ENCODE measurements around the gene TBCD. TPM values are rescaled to one million over a fixed set of nuclear protein-coding genes. Genes with fewer than 3 reads are reported as not detected.
A peak's percentile ranks its signal among the peaks of the same experiment; 100 is the strongest.

Gene TBCD
- total and polyA plus RNA-seq, 5 donors from 2014 or later: 39.2 to 146 (median 86.4) TPM

DNA sequence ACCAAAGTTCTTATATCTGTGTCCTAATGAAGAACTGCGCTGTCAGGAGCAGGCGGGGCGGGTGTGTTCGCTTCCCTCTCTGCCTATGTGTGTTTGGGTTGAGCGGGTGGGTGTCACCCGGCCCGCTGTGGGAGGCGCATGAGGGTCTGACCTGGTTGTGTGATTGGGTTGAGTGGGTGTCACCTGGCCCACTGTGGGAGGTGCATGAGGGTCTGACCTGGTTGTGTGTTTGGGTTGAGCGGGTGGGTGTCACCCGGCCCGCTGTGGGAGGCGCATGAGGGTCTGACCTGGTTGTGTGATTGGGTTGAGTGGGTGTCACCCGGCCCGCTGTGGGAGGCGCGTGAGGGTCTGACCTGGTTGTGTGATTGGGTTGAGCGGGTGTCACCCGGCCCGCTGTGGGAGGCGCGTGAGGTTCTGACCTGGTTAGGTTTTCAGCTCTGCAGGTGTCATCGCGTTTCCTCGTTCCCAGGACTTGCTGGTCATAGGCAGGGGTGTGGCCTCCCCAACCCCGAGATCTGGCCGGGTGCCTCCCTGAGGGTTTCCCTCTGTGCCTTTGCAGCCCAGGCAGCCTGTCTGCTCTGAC, 157.5 kb downstream of the TBCD start:
- H3K27me3 ChIP-seq (ENCODE audit: control insufficient read depth, insufficient read depth, low read length): no peaks in the 10 kb centered on the region
- H3K9me3 ChIP-seq (ENCODE audit: control insufficient read depth in 2 of 2, low read length in 2 of 2): no peaks in the 10 kb centered on the region
- Mint-ChIP-seq H3K4me1 (peaks cover 0 to 14% (median 1%) of the 10 kb centered on the region in 4 donors), H3K36me3 (peaks cover 16% of the 10 kb centered on the region), H3K27ac (peak overlapping the region in 2 of 3 donors; percentile 60 to 80), H3K9me3 (no peaks in the 10 kb centered on the region), H3K4me3 (no peak overlapping the region), H3K27me3 (no peaks in the 10 kb centered on the region)
- no peak overlapping the region for H3K27ac ChIP-seq (ENCODE audit: insufficient read depth, low read length, poor library complexity, severe bottlenecking)
- DNase-seq: peak in 2 of 3 donors; percentile 9 to 31
- no peaks in the 10 kb centered on the region for H3K4me1 ChIP-seq (ENCODE audit: control insufficient read depth, insufficient read depth, low read length, poor library complexity, severe bottlenecking)
- H3K4me3 ChIP-seq (ENCODE audit: low read depth, low read length): no peak overlapping the region
- peak in 1 of 2 donors; percentile 35 for ATAC-seq (ENCODE audit: low read depth in 2 of 2)
- H3K36me3 ChIP-seq (ENCODE audit: control insufficient read depth, insufficient read depth, low read length): peaks cover 35% of the 10 kb centered on the region

DNA sequence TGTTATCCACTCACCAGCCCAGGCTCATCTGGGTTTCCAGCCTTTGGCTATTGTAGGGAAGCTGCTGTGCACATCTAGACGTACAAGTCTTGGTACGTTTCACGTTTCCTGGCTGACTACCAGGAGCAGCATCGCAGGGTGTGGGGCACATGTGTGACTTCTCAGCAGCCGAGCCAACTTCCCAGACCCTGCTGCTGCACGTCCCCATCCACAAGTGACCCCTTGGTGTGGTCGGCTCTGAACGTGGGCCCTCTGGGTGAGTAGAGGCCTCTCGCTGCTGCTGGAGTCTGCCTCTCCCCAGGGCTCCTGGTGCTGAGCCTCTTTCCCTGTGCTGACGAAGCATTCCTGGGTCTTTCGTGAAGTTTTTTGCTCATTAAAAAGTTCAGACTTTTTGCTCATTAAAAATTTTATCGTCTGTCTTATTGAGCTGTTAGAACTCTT, 158.2 kb downstream of the TBCD start:
- H3K4me3 ChIP-seq (ENCODE audit: low read depth, low read length): no peak overlapping the region
- no peak overlapping the region for H3K4me3 Mint-ChIP-seq

DNA sequence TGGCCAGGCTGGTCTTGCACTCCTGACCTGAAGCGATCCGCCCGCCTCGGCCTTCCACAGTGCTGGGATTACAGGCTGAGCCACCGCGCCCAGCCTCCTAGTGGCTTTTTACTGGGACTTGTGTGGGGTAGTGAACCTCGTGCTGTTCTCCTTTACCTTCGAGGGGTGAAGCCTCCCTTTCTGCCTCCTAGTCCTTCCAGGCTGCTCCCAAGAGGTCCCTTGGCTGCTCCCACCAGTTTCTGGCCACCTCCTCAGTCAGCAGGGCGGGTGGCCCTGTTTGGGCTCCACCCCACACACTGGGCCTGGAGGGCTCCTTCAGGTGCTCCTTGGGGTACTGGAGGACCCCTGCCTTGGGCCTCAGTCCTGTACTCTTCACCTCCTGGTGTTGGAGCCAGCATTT, 158.9 kb downstream of the TBCD start:
- H3K4me3 Mint-ChIP-seq: no peak overlapping the region
- peaks cover 18% of the 10 kb centered on the region for H3K36me3 Mint-ChIP-seq

More for the DNA sequence above, 158.2 kb downstream of the TBCD start:
- Histone ChIP-seq H3K9me3 (ENCODE audit: control insufficient read depth in 2 of 2, low read length in 2 of 2) (no peaks in the 10 kb centered on the region), H3K4me1 (ENCODE audit: control insufficient read depth, insufficient read depth, low read length, poor library complexity, severe bottlenecking) (no peaks in the 10 kb centered on the region), H3K27me3 (ENCODE audit: control insufficient read depth, insufficient read depth, low read length) (no peaks in the 10 kb centered on the region), H3K27ac (ENCODE audit: insufficient read depth, low read length, poor library complexity, severe bottlenecking) (no peak overlapping the region), H3K36me3 (ENCODE audit: control insufficient read depth, insufficient read depth, low read length) (peaks cover 30% of the 10 kb centered on the region)
- ATAC-seq (ENCODE audit: low read depth in 2 of 2) (no peak), DNase-seq (no peak)
- peaks cover 13% of the 10 kb centered on the region for H3K36me3 Mint-ChIP-seq
- no peaks in the 10 kb centered on the region for H3K27me3 Mint-ChIP-seq
- peaks cover 0 to 14% (median 1%) of the 10 kb centered on the region in 4 donors for H3K4me1 Mint-ChIP-seq
- H3K9me3 Mint-ChIP-seq: no peaks in the 10 kb centered on the region
- peak overlapping the region in 2 of 3 donors; percentile 60 to 62 for H3K27ac Mint-ChIP-seq

DNA sequence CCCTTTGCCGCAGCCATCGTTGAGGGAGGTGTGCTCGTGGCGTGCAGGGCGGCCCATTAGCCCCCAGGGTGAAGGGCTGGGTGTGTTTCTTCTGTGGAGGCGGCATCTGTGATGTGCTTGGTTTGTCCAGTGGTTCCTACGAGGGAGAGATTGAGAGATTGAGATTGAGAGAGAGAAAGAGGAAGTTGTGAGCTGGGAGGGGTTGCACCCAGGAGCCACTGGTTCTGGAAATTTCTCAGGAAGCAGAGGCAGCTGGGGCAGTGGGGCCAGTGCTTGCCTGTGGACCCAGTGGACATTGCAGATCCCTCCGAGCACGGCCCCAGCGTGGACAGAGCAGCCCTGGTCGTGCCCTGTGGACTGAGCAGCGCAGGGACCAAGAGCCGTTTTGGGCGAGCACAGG, 160.0 kb downstream of the TBCD start:
- Histone ChIP-seq H3K27ac (ENCODE audit: insufficient read depth, low read length, poor library complexity, severe bottlenecking) (no peak overlapping the region), H3K4me1 (ENCODE audit: control insufficient read depth, insufficient read depth, low read length, poor library complexity, severe bottlenecking) (no peaks in the 10 kb centered on the region), H3K27me3 (ENCODE audit: control insufficient read depth, insufficient read depth, low read length) (no peaks in the 10 kb centered on the region), H3K9me3 (ENCODE audit: control insufficient read depth in 2 of 2, low read length in 2 of 2) (no peaks in the 10 kb centered on the region), H3K4me3 (ENCODE audit: low read depth, low read length) (no peak overlapping the region), H3K36me3 (ENCODE audit: control insufficient read depth, insufficient read depth, low read length) (peaks cover 21% of the 10 kb centered on the region)
- peaks cover 25% of the 10 kb centered on the region for H3K36me3 Mint-ChIP-seq
- no peak for DNase-seq
- peaks cover 0 to 19% (median 6%) of the 10 kb centered on the region in 4 donors for H3K4me1 Mint-ChIP-seq
- H3K9me3 Mint-ChIP-seq: no peaks in the 10 kb centered on the region
- peak overlapping the region in 2 of 3 donors; percentile 58 to 82 for H3K27ac Mint-ChIP-seq
- ATAC-seq (ENCODE audit: low read depth in 2 of 2): no peak
- no peaks in the 10 kb centered on the region for H3K27me3 Mint-ChIP-seq
- no peak overlapping the region for H3K4me3 Mint-ChIP-seq

More for the DNA sequence above, 158.9 kb downstream of the TBCD start:
- H3K9me3 ChIP-seq (ENCODE audit: control insufficient read depth in 2 of 2, low read length in 2 of 2): no peaks in the 10 kb centered on the region
- ATAC-seq (ENCODE audit: low read depth in 2 of 2) (no peak), DNase-seq (no peak)
- H3K27me3 ChIP-seq (ENCODE audit: control insufficient read depth, insufficient read depth, low read length): no peaks in the 10 kb centered on the region
- peaks cover 0 to 14% (median 2%) of the 10 kb centered on the region in 4 donors for H3K4me1 Mint-ChIP-seq
- no peaks in the 10 kb centered on the region for H3K27me3 Mint-ChIP-seq
- no peak overlapping the region for H3K4me3 ChIP-seq (ENCODE audit: low read depth, low read length)
- H3K4me1 ChIP-seq (ENCODE audit: control insufficient read depth, insufficient read depth, low read length, poor library complexity, severe bottlenecking): no peaks in the 10 kb centered on the region
- H3K9me3 Mint-ChIP-seq: no peaks in the 10 kb centered on the region
- no peak overlapping the region for H3K27ac ChIP-seq (ENCODE audit: insufficient read depth, low read length, poor library complexity, severe bottlenecking)
- H3K27ac Mint-ChIP-seq: no peak overlapping the region
- peaks cover 29% of the 10 kb centered on the region for H3K36me3 ChIP-seq (ENCODE audit: control insufficient read depth, insufficient read depth, low read length)

DNA sequence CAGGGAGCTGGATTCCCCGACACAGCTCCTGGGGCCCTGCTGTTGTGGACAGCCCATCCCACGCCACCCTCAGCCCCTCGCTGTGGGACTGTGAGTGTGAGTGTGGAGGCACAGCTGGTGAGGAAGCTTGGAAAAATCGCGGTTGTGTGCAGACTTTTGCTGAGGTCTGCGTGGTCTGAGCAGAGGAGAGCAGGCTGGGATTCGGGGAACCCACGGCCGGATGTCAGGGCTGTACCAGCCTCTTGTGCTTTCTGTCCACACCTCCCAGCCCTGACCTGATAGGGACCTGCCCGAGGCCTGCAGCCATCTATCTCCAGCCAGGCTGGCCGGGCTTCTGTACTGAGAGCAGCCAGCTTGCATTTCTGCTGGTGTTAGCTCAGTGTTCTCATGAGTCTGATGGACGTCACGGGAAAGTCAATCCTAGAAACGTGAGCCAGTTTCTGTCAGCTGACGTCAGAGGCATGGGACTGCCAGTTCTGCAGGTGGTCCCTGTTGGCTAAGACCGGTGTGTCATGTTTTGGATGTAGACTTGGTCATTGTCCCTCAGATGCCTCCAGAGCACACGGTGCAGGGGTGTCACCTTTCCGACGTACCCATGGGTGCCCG, 160.7 kb downstream of the TBCD start:
- Histone ChIP-seq H3K4me1 (ENCODE audit: control insufficient read depth, insufficient read depth, low read length, poor library complexity, severe bottlenecking) (no peaks in the 10 kb centered on the region), H3K9me3 (ENCODE audit: control insufficient read depth in 2 of 2, low read length in 2 of 2) (no peaks in the 10 kb centered on the region), H3K4me3 (ENCODE audit: low read depth, low read length) (no peak overlapping the region), H3K27me3 (ENCODE audit: control insufficient read depth, insufficient read depth, low read length) (no peaks in the 10 kb centered on the region), H3K36me3 (ENCODE audit: control insufficient read depth, insufficient read depth, low read length) (peaks cover 18% of the 10 kb centered on the region), H3K27ac (ENCODE audit: insufficient read depth, low read length, poor library complexity, severe bottlenecking) (no peak overlapping the region)
- Mint-ChIP-seq H3K27ac (no peak overlapping the region), H3K4me1 (peaks cover 0 to 19% (median 6%) of the 10 kb centered on the region in 4 donors), H3K4me3 (no peak overlapping the region), H3K36me3 (peaks cover 25% of the 10 kb centered on the region), H3K27me3 (no peaks in the 10 kb centered on the region), H3K9me3 (no peaks in the 10 kb centered on the region)
- ATAC-seq (ENCODE audit: low read depth in 2 of 2) (no peak), DNase-seq (no peak)

DNA sequence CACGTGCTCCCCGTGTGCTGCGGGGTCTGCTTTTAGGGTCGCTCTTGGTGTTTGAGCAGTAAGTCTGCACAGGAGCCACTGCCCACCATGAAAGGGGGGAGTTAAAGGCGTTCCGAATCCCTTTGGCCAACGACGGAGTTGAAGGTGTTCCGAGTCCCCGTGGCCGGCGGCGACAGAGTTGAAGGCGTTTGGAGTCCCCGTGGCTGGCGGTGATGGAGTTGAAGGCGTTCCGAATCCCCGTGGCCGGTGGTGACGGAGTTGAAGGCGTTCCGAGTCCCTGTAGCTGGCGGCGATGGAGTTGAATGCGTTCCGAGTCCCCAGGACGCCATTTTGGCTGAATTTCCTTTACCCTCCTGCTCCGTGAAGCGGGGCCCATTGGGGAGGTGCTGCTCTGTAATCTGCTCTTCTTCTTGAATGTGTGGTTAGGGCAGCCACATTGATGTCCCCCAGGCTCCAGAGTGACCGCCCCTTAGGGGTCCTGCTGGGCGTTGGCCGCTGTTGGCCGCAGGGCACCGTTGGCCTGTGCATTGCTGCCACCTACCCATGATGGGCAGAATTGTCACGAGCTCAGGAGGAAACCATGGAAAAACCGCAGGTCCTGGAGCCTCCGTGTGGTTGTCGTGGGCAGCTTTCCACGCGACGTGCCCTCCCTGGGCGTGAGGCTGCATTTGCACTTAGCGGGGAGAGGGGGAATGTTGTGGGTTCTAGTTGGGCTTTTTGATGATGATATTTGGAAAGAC, 161.6 kb downstream of the TBCD start:
- H3K4me3 Mint-ChIP-seq: no peak overlapping the region
- no peaks in the 10 kb centered on the region for H3K9me3 Mint-ChIP-seq
- ATAC-seq (ENCODE audit: low read depth in 2 of 2): no peak
- H3K36me3 Mint-ChIP-seq: peaks cover 25% of the 10 kb centered on the region
- H3K27ac Mint-ChIP-seq: no peak overlapping the region
- peaks cover 12% of the 10 kb centered on the region for H3K36me3 ChIP-seq (ENCODE audit: control insufficient read depth, insufficient read depth, low read length)
- H3K4me1 Mint-ChIP-seq: peaks cover 0 to 17% (median 6%) of the 10 kb centered on the region in 4 donors
- no peaks in the 10 kb centered on the region for H3K27me3 Mint-ChIP-seq
- H3K27me3 ChIP-seq (ENCODE audit: control insufficient read depth, insufficient read depth, low read length): no peaks in the 10 kb centered on the region
- DNase-seq: no peak
- no peak overlapping the region for H3K4me3 ChIP-seq (ENCODE audit: low read depth, low read length)
- H3K4me1 ChIP-seq (ENCODE audit: control insufficient read depth, insufficient read depth, low read length, poor library complexity, severe bottlenecking): no peaks in the 10 kb centered on the region
- H3K27ac ChIP-seq (ENCODE audit: insufficient read depth, low read length, poor library complexity, severe bottlenecking): no peak overlapping the region
- H3K9me3 ChIP-seq (ENCODE audit: control insufficient read depth in 2 of 2, low read length in 2 of 2): no peaks in the 10 kb centered on the region

DNA sequence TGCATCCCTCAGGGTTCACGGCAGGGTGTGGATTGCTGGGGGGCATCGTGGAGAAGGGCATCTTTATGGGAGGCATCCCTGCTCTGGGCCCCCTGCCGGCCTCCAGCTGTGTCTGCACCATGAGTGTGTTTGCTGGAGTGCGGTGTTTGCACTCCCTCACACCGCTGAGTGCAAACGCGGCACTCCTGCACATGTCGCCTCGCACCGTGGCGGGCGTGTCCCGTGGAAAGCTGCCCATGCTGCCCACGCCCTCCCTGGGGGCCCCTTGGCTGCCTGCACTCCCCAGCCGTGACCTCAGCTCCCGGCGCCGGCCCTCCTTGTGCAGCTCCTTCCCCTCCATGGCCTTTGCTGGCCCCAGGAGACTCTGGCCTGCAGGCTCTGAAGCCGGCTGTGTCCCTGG, 162.5 kb downstream of the TBCD start:
- Mint-ChIP-seq H3K9me3 (no peaks in the 10 kb centered on the region), H3K4me1 (peaks cover 3 to 12% (median 6%) of the 10 kb centered on the region in 4 donors), H3K27ac (no peak overlapping the region), H3K4me3 (no peak overlapping the region), H3K27me3 (no peaks in the 10 kb centered on the region), H3K36me3 (peaks cover 29% of the 10 kb centered on the region)
- Histone ChIP-seq H3K4me1 (ENCODE audit: control insufficient read depth, insufficient read depth, low read length, poor library complexity, severe bottlenecking) (no peaks in the 10 kb centered on the region), H3K36me3 (ENCODE audit: control insufficient read depth, insufficient read depth, low read length) (peaks cover 10% of the 10 kb centered on the region), H3K27me3 (ENCODE audit: control insufficient read depth, insufficient read depth, low read length) (no peaks in the 10 kb centered on the region), H3K4me3 (ENCODE audit: low read depth, low read length) (no peak overlapping the region), H3K27ac (ENCODE audit: insufficient read depth, low read length, poor library complexity, severe bottlenecking) (no peak overlapping the region), H3K9me3 (ENCODE audit: control insufficient read depth in 2 of 2, low read length in 2 of 2) (no peaks in the 10 kb centered on the region)
- ATAC-seq (ENCODE audit: low read depth in 2 of 2) (no peak), DNase-seq (no peak)
